Measurements from ENCODE around the gene MAL. TPM values are rescaled to one million over a fixed set of nuclear protein-coding genes. Genes with fewer than 3 reads are reported as not detected.

MAL gene
- total and polyA plus RNA-seq, 2 of the 13 experiments (the other 11 are each of a cell fraction or from before 2014, with no cell fraction given): not detected

DNA sequence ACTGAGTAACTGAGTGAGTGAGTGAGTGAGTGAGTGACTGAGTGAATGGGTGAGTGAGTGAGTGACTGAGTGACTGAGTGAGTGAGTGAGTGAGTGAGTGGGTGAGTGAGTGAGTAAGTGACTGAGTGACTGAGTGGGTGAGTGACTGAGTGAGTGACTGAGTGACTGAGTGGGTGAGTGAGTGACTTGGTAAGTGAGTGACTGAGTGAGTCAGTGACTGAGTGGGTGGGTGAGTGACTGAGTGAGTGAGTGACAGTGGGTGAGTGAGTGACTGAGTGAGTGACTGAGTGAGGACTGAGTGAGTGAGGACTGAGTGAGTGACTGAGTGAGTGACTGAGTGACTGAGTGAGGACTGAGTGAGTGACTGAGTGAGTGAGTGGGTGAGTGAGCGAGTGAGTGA, 13.9 kb downstream of the MAL start (continued):
- TF ChIP-seq, protein P1, sequence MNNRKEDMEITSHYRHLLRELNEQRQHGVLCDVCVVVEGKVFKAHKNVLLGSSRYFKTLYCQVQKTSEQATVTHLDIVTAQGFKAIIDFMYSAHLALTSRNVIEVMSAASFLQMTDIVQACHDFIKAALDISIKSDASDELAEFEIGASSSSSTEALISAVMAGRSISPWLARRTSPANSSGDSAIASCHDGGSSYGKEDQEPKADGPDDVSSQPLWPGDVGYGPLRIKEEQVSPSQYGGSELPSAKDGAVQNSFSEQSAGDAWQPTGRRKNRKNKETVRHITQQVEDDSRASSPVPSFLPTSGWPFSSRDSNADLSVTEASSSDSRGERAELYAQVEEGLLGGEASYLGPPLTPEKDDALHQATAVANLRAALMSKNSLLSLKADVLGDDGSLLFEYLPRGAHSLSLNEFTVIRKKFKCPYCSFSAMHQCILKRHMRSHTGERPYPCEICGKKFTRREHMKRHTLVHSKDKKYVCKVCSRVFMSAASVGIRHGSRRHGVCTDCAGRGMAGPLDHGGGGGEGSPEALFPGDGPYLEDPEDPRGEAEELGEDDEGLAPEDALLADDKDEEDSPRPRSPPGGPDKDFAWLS (CRISPR knock-in tag; IDR thresholded peaks at IDR 0.05; ENCODE audit: borderline replicate concordance): no peak

DNA sequence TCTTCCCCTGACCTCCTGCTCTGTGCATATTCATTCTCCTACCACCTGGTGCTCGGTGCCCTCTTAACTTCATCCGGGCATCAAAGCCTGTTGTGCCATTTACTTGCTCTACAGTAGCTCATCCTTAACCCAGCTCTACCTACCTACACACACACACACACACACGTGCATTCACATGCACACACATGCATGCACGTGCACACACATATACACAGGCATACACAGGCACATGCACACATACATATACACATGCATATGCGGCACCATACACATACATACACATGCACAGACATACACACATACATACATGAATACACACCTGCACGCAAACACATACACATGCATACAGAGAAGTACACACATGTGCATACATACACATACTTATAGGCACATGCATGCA, 14.5 kb downstream of the MAL start:
- in situ Hi-C loops (cut with HindIII; ENCODE audit: extremely low pct_ligation_motif_present, low pct_unique_long_range_greater_than_20kb) (no loop called here), intact Hi-C loops (cut with micrococcal nuclease; ENCODE audit: unreplicated experiment) (no loop called here)
- TF ChIP-seq, protein P2, sequence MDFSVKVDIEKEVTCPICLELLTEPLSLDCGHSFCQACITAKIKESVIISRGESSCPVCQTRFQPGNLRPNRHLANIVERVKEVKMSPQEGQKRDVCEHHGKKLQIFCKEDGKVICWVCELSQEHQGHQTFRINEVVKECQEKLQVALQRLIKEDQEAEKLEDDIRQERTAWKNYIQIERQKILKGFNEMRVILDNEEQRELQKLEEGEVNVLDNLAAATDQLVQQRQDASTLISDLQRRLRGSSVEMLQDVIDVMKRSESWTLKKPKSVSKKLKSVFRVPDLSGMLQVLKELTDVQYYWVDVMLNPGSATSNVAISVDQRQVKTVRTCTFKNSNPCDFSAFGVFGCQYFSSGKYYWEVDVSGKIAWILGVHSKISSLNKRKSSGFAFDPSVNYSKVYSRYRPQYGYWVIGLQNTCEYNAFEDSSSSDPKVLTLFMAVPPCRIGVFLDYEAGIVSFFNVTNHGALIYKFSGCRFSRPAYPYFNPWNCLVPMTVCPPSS (IDR thresholded peaks at IDR 0.05): 0 out of 2 replicates have a peak, but pooled peaks have one; percentile 19
- TF ChIP-seq NBN (conservative IDR thresholded peaks at IDR 0.05) (peak; percentile 70; the same call in 1 of the 2 replicates), ZNF235 (CRISPR knock-in tag; IDR thresholded peaks at IDR 0.05; ENCODE audit: borderline replicate concordance) (no peak), ZNF678 (CRISPR knock-in tag; IDR thresholded peaks at IDR 0.05) (no peak), SOX6 (IDR thresholded peaks at IDR 0.05) (0 out of 2 replicates have a peak, but pooled peaks have one; percentile 44), SOX6 (CRISPR knock-in tag; IDR thresholded peaks at IDR 0.05) (no peak), ZNF33B (CRISPR knock-in tag; IDR thresholded peaks at IDR 0.05) (no peak), ATF7 (IDR thresholded peaks at IDR 0.05) (0 out of 2 replicates have a peak, but pooled peaks have one; percentile 20), ATF7 (CRISPR knock-in tag; IDR thresholded peaks at IDR 0.05) (no peak), IKZF1 (IDR thresholded peaks at IDR 0.05) (peak; percentile 57; the same call in 1 of the 2 replicates)
- TF ChIP-seq, protein P3, sequence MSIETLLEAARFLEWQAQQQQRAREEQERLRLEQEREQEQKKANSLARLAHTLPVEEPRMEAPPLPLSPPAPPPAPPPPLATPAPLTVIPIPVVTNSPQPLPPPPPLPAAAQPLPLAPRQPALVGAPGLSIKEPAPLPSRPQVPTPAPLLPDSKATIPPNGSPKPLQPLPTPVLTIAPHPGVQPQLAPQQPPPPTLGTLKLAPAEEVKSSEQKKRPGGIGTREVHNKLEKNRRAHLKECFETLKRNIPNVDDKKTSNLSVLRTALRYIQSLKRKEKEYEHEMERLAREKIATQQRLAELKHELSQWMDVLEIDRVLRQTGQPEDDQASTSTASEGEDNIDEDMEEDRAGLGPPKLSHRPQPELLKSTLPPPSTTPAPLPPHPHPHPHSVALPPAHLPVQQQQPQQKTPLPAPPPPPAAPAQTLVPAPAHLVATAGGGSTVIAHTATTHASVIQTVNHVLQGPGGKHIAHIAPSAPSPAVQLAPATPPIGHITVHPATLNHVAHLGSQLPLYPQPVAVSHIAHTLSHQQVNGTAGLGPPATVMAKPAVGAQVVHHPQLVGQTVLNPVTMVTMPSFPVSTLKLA (IDR thresholded peaks at IDR 0.05): peak; percentile 99
- Histone ChIP-seq H4K20me1 (ENCODE audit: insufficient read depth, low read length) (no peaks in the 10 kb centered on the region; the same call in 1 of the 2 replicates), H3K27ac (ENCODE audit: extremely low read length, insufficient read depth, low read length) (no peak overlapping the region), H3K36me3 (replicated peaks in 1 of 2; ENCODE audit: control insufficient read depth in 1 of 2, insufficient read depth in 2 of 2, low read length in 2 of 2) (no peaks in the 10 kb centered on the region), H3K79me2 (ENCODE audit: insufficient read depth, low read length) (no peaks in the 10 kb centered on the region), H3K4me1 (ENCODE audit: insufficient read depth, low read length) (no peaks in the 10 kb centered on the region), H2AFZ (ENCODE audit: low read length) (no peak overlapping the region), H3K4me2 (ENCODE audit: low read depth, low read length) (no peak overlapping the region), H3K4me3 (replicated peaks in 1 of 3; ENCODE audit: insufficient read depth in 1 of 3, low read depth in 2 of 3, low read length in 3 of 3) (no peak overlapping the region), H3K9me3 (ENCODE audit: low read length) (peaks cover 13% of the 10 kb centered on the region; the same call in 1 of the 2 replicates), H3K27me3 (ENCODE audit: control insufficient read depth in 1 of 2, insufficient read depth in 2 of 2, low read length in 2 of 2) (peaks cover 5 to 60% of the 10 kb centered on the region in 2 experiments; a peak in 3 of 5 replicates), H3K9ac (ENCODE audit: insufficient read depth, low read depth, low read length) (no peak overlapping the region)
- 45% methylated on average over 6 of the region's 6 CpGs for WGBS (ENCODE audit: low lambda C conversion rate)
- peak; percentile 10; the same call in 1 of the 3 replicates for ATAC-seq
- no TSS peak for BruUV-seq (replicated peaks)
- POLR2A ChIA-PET: no interaction called here
- FAIRE-seq: no peak
- CTCF ChIA-PET (ENCODE audit: low intra/inter-chr PET ratio, low total read pairs): no interaction called here
- DNase-seq (ENCODE audit: low spot score): no peak

All from HepG2 (cell line).